BJ (cell line): ENCODE results near the gene ZNF91. TPM values are rescaled to one million over a fixed set of nuclear protein-coding genes. Genes with fewer than 3 reads are reported as not detected.

Experiments used
- CTCF ChIA-PET: fragments of 350-600 bp; formaldehyde crosslinking; extraction: SDS; loops from one replicate; lab custom pipeline; 2021; ENCODE audit warnings: antibody characterized with exemption, inconsistent platforms; lab: Yijun Ruan, JAX
- POLR2A ChIA-PET: fragments of 300-600 bp; sonication (Branson Sonifier 250); formaldehyde crosslinking; extraction: SDS; loops from one replicate; lab custom pipeline; 2021; ENCODE audit warnings: antibody characterized with exemption; lab: Charles Lee
- DNase-seq: peaks from one replicate; pipeline ENCODE4 v3.0.0-alpha.2; 2011; ENCODE audit warnings: low read depth
- H3K27me3 ChIP-seq: 2 replicates; pipeline ENCODE4 v1.6.0; 2011; ENCODE audit warnings: low read length; ENCODE audit not compliant: control insufficient read depth, insufficient read depth
- H3K36me3 ChIP-seq: 2 replicates; pipeline ENCODE4 v1.5.1; 2011; ENCODE audit warnings: low read length; ENCODE audit not compliant: control insufficient read depth, insufficient read depth
- H3K4me3 ChIP-seq: 2 replicates; pipeline ENCODE4 v1.5.1; 2011; ENCODE audit warnings: low read depth, mild to moderate bottlenecking, control low read depth, low read length
- polyA plus RNA-seq: library from polyadenylated mRNA; depleted of rRNA; stranded (reverse); fragments of >200 nt; gene quantifications from 2 replicates; pipeline ENCODE4 v1.2.3, GENCODE V29; 2011
- TF ChIP-seq, protein P1 (sequence below): IDR thresholded peaks from 2 replicates; pipeline ENCODE4 v1.5.1; 2011; ENCODE audit warnings: low read depth, mild to moderate bottlenecking, control low read depth, inconsistent platforms, low read length, moderate library complexity; ENCODE audit not compliant: insufficient read depth

Gene ZNF91
- polyA plus RNA-seq, 1 experiment = 8.3 TPM

DNA sequence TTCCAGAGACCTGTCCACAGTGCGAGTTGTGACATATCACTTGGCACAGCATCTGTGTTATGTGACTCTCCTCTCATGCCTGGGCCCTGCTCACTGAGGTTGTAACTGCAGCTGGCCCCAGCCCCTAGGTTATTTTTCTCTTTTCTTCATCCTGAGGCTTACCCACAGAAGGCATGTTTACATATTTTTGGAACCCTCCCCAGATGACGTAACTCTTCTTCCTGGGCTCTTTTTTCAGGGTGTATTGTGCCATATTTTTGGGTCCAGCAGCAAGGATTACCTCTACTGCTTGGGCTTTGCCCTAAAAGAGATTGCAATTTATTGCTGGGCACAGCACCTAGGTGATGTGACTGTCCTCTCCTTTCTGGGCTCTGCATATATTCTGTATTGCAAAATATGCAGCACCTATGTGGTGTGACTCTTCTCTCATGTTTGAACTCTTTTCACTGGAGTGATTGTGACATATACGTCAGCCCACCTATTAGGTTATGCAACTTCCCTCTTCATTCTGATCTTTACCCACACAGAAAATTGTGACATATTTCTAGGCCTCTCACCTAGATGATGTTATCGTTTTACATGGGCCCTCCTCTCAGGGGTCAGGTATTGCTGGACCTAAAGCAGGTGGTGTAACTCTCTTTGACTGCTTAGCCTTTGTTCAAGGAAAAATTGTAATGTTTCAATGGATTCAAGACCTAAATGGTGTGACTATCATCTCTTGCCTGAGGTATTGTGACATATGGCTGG lies 80.6 kb downstream of the ZNF91 start:
- Histone ChIP-seq H3K4me3 (no peak overlapping the region), H3K27me3 (no peaks in the 10 kb centered on the region), H3K36me3 (no peaks in the 10 kb centered on the region)
- TF ChIP-seq, protein P1, sequence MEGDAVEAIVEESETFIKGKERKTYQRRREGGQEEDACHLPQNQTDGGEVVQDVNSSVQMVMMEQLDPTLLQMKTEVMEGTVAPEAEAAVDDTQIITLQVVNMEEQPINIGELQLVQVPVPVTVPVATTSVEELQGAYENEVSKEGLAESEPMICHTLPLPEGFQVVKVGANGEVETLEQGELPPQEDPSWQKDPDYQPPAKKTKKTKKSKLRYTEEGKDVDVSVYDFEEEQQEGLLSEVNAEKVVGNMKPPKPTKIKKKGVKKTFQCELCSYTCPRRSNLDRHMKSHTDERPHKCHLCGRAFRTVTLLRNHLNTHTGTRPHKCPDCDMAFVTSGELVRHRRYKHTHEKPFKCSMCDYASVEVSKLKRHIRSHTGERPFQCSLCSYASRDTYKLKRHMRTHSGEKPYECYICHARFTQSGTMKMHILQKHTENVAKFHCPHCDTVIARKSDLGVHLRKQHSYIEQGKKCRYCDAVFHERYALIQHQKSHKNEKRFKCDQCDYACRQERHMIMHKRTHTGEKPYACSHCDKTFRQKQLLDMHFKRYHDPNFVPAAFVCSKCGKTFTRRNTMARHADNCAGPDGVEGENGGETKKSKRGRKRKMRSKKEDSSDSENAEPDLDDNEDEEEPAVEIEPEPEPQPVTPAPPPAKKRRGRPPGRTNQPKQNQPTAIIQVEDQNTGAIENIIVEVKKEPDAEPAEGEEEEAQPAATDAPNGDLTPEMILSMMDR = no peak
- DNase-seq = no peak
- ChIA-PET POLR2A (no interaction called here), CTCF (no interaction called here)

DNA sequence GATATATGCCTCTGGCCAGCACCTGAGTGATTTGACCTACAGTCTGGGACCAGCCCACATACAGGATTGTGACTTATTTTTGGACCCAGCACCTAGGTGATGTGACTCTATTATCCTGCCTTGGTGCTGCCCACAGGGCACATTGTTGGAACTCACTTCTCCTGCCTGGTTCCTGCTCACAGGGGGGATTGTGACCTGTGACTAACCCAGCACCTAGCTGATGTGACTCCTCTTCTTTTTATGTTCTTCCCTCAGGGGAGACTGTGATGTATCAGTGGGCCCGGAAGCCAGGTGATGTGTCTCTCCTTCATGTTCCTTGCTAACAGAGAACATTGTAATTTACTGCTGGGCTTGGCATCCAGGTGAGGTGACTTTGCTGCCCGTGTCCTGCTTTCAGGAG lies 82.1 kb downstream of the ZNF91 start:
- ChIA-PET CTCF (no interaction called here), POLR2A (no interaction called here)
- H3K27me3 ChIP-seq = no peaks in the 10 kb centered on the region
- no peak overlapping the region for H3K4me3 ChIP-seq
- TF ChIP-seq, protein P1 = no peak
- no peaks in the 10 kb centered on the region for H3K36me3 ChIP-seq
- no peak for DNase-seq

DNA sequence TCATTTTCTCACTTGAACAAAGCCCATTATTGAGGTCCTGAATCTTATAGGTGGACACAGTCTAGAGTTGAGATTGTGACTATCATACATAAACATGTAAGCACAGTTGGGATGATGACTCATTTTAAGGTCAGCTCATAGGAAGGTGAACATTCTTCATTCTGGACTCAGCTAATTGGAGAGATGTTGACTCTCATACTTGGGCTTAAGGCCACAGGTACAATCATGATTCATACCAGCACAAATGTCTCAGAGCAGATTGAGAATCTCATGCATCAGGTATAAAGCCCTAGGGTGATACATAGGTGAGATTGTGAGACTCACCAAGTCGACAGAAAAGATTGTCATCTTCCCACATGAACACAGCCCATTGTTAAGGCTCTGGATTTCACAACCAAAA lies 82.8 kb downstream of the ZNF91 start:
- POLR2A ChIA-PET = no interaction called here

DNA sequence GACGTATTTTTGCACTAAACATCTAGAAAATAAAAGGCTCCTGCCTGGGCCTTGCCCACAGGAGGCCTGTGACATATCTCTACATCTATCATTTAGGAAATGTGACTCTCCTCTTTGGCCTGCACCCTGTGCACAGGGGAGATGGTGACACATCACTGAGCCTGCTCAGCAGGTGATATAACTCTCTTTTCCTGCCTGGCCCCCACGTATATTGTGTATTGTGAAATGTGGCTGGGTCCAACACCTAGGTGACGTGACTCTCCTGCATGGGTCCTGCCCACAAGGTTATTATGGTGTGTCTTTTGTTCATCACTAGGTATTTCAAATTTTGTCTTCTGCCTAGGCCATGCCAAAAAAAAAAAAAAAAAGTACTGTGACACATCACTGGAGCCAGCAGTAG lies 83.7 kb downstream of the ZNF91 start:
- no peak for DNase-seq
- ChIA-PET CTCF (no interaction called here), POLR2A (no interaction called here)
- H3K36me3 ChIP-seq = no peaks in the 10 kb centered on the region
- H3K4me3 ChIP-seq = no peak overlapping the region
- TF ChIP-seq, protein P1 = no peak
- H3K27me3 ChIP-seq = no peaks in the 10 kb centered on the region

More for the DNA sequence above, 82.8 kb downstream of the ZNF91 start:
- CTCF ChIA-PET = no interaction called here
- TF ChIP-seq, protein P1 = no peak
- no peak overlapping the region for H3K4me3 ChIP-seq
- no peaks in the 10 kb centered on the region for H3K36me3 ChIP-seq
- no peaks in the 10 kb centered on the region for H3K27me3 ChIP-seq
- DNase-seq = no peak

DNA sequence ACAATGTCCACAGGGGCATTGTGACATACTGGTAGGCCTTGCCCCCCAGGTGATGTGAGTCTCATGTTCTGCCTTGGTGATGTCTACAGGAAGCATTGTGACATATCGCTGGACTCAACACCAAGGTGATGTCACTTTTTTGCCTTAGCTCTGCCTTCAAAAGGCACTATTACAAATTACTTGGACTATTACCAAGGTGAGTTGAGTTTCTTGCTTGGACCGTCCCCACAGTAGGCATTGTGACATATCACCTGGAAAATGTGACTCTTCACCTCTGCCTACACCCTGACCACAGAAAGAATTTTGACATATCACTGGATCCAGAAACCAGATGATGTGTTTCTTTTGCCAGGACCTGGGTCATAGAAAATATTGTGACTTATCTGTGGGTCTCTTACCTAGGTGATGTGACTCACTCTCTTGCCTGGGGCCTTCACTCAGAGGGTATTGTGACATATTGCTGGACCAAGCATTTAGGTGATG lies 84.5 kb downstream of the ZNF91 start:
- no peak overlapping the region for H3K4me3 ChIP-seq
- ChIA-PET POLR2A (no interaction called here), CTCF (no interaction called here)
- no peak for DNase-seq
- TF ChIP-seq, protein P1 = no peak
- no peaks in the 10 kb centered on the region for H3K27me3 ChIP-seq
- H3K36me3 ChIP-seq = no peaks in the 10 kb centered on the region
